Breast epithelium (tissue), 4 donors: Measurements from ENCODE around the gene MAP2K5. TPM values are rescaled to one million over a fixed set of nuclear protein-coding genes. Genes with fewer than 3 reads are reported as not detected.

ENCODE experiments used
- DNase-seq, 2 donors: peaks; one replicate each; pipeline ENCODE4 v3.0.0-alpha.2; 2019; ENCODE audit warnings: low spot score in 2 of 2
- H3K27ac ChIP-seq, 2 donors: fragments of 200-600 bp; sonication (generic) in 1 of 2; one replicate each; pipeline ENCODE4 v1.5.1; 2016 to 2019; ENCODE audit warnings: mild to moderate bottlenecking in 1 of 2
- H3K27me3 ChIP-seq, 2 donors: fragments of 200-600 bp; sonication (generic) in 1 of 2; one replicate each; pipeline versions ENCODE4 v1.5.1 to v1.6.0; 2017 to 2019; ENCODE audit warnings: control low read depth in 1 of 2, mild to moderate bottlenecking in 1 of 2
- H3K36me3 ChIP-seq: fragments of 200-600 bp; one replicate; pipeline ENCODE4 v1.5.1; 2019
- H3K4me1 ChIP-seq, 2 donors: fragments of 200-600 bp; sonication (generic); one replicate each; pipeline ENCODE4 v1.5.1; 2016 to 2019; ENCODE audit warnings: control low read depth in 1 of 2
- H3K4me3 ChIP-seq, 3 donors: fragments of 200-600 bp; sonication (generic); 1 replicate in 2 of 3; 2 replicates in 1 of 3; pipeline ENCODE4 v1.5.1; 2016 to 2019; ENCODE audit warnings: mild to moderate bottlenecking in 3 of 3, moderate library complexity in 2 of 3
- H3K9me3 ChIP-seq, 2 donors: fragments of 200-600 bp; sonication (generic) in 1 of 2; one replicate each; pipeline ENCODE4 v1.5.1; 2016 to 2019; ENCODE audit warnings: control low read depth in 1 of 2
- CTCF ChIP-seq, 3 donors: fragments of 450-650 bp; IDR thresholded peaks; one replicate each; pipeline ENCODE4 v1.5.1; 2016 to 2017; ENCODE audit warnings: antibody characterized with exemption in 3 of 3, mild to moderate bottlenecking in 3 of 3, moderate library complexity in 3 of 3
- POLR2A ChIP-seq: fragments of 450-650 bp; IDR thresholded peaks from one replicate; pipeline ENCODE4 v1.6.1; 2016; ENCODE audit warnings: antibody characterized with exemption, mild to moderate bottlenecking, moderate library complexity
- POLR2AphosphoS5 ChIP-seq, 3 donors: sonication (generic); formaldehyde crosslinking; IDR thresholded peaks; one replicate each; pipeline ENCODE4 v1.6.1; 2017; ENCODE audit warnings: antibody characterized with exemption in 3 of 3
- intact Hi-C: fragments of 100-400 bp; cut with DNase I; formaldehyde crosslinking; loops from one replicate; pipeline ENCODE4 v1.15.1; 2023; ENCODE audit warnings: low total_unique reads
- total RNA-seq, 3 donors: library from RNA; depleted of rRNA; stranded (reverse); fragments of >200 nt; gene quantifications; one replicate each; pipeline ENCODE4 v1.1.0, GENCODE V29; 2016

The MAP2K5 gene
- total RNA-seq, 3 donors from 2014 or later, result 13.8 to 15.1 (median 14.0) TPM

- Histone ChIP-seq H3K4me3 (no peak overlapping the region), H3K27me3 (no peaks in the 10 kb centered on the region), H3K9me3 (no peaks in the 10 kb centered on the region), H3K4me1 (no peaks in the 10 kb centered on the region), H3K36me3 (no peaks in the 10 kb centered on the region), H3K27ac (no peak overlapping the region)
- TF ChIP-seq POLR2AphosphoS5 (IDR thresholded peaks at IDR 0.05), result no peak
- TF ChIP-seq POLR2A, result no peak
- no peak for TF ChIP-seq CTCF (IDR thresholded peaks at IDR 0.05)
- intact Hi-C loops, result no loop called here
- no peak for DNase-seq
Observed at GRCh38 chr15:67564021-67564967, 21.8 kb downstream of the MAP2K5 start.

GRCh38 chr15:67564968-67565345 lies 22.5 kb downstream of the MAP2K5 start:
- intact Hi-C loops, result no loop called here
- Histone ChIP-seq H3K4me3 (no peak overlapping the region), H3K27ac (no peak overlapping the region), H3K36me3 (no peaks in the 10 kb centered on the region), H3K9me3 (no peaks in the 10 kb centered on the region), H3K4me1 (no peaks in the 10 kb centered on the region), H3K27me3 (no peaks in the 10 kb centered on the region)
- TF ChIP-seq CTCF (IDR thresholded peaks at IDR 0.05), result no peak
- no peak for TF ChIP-seq POLR2A
- TF ChIP-seq POLR2AphosphoS5 (IDR thresholded peaks at IDR 0.05), result no peak
- DNase-seq, result no peak

GRCh38 chr15:67569668-67570067 lies 27.2 kb downstream of the MAP2K5 start:
- H3K9me3 ChIP-seq, result no peaks in the 10 kb centered on the region
- TF ChIP-seq POLR2A (no peak), POLR2AphosphoS5 (IDR thresholded peaks at IDR 0.05) (no peak)
- no peak overlapping the region for H3K27ac ChIP-seq
- no peak overlapping the region for H3K4me3 ChIP-seq
- H3K4me1 ChIP-seq, result no peaks in the 10 kb centered on the region
- no peaks in the 10 kb centered on the region for H3K36me3 ChIP-seq
- DNase-seq, result no peak
- intact Hi-C loops, result no loop called here
- H3K27me3 ChIP-seq, result no peaks in the 10 kb centered on the region

GRCh38 chr15:67570875-67571647 lies 28.6 kb downstream of the MAP2K5 start:
- no peaks in the 10 kb centered on the region for H3K9me3 ChIP-seq
- no peaks in the 10 kb centered on the region for H3K36me3 ChIP-seq
- no peak for TF ChIP-seq POLR2AphosphoS5 (IDR thresholded peaks at IDR 0.05)
- TF ChIP-seq CTCF (IDR thresholded peaks at IDR 0.05), result no peak
- TF ChIP-seq POLR2A, result no peak
- H3K27me3 ChIP-seq, result no peaks in the 10 kb centered on the region
- no peak overlapping the region for H3K4me3 ChIP-seq
- intact Hi-C loops, result no loop called here
- no peaks in the 10 kb centered on the region for H3K4me1 ChIP-seq
- no peak for DNase-seq
- H3K27ac ChIP-seq, result no peak overlapping the region

GRCh38 chr15:67571648-67572415 lies 29.3 kb downstream of the MAP2K5 start:
- intact Hi-C loops, result no loop called here
- no peaks in the 10 kb centered on the region for H3K9me3 ChIP-seq
- no peak overlapping the region for H3K4me3 ChIP-seq
- TF ChIP-seq POLR2A (no peak), POLR2AphosphoS5 (IDR thresholded peaks at IDR 0.05) (no peak)
- no peak overlapping the region for H3K27ac ChIP-seq
- no peaks in the 10 kb centered on the region for H3K4me1 ChIP-seq
- H3K27me3 ChIP-seq, result no peaks in the 10 kb centered on the region
- DNase-seq, result no peak
- H3K36me3 ChIP-seq, result no peaks in the 10 kb centered on the region
